Measurements from ENCODE around the gene PDE2A. TPM values are rescaled to one million over a fixed set of nuclear protein-coding genes. Genes with fewer than 3 reads are reported as not detected.

The PDE2A gene
- polyA plus RNA-seq, 1 donor (not counting 4 experiments of a cell fraction or from before 2014, with no cell fraction given), result 0.38 TPM

- no peak overlapping the region for H2AFZ ChIP-seq (ENCODE audit: control insufficient read depth, low read length)
- no peaks in the 10 kb centered on the region for H3K27me3 ChIP-seq (ENCODE audit: control insufficient read depth, extremely low read depth, insufficient read depth, low read length)
- no peak overlapping the region for H3K27ac ChIP-seq (ENCODE audit: control insufficient read depth, insufficient read depth, low read length)
- H3K4me2 ChIP-seq (ENCODE audit: control insufficient read depth, extremely low read depth, insufficient read depth, low read depth, low read length), result no peak overlapping the region
- peaks cover 13% of the 10 kb centered on the region for H3K4me1 ChIP-seq (ENCODE audit: control insufficient read depth, extremely low read depth, insufficient read depth, low read length)
- dilution Hi-C loops (cut with MboI; ENCODE audit: extremely low pct_ligation_motif_present, low sequenced_read_pairs), result no loop called here
- TF ChIP-seq, protein P1, sequence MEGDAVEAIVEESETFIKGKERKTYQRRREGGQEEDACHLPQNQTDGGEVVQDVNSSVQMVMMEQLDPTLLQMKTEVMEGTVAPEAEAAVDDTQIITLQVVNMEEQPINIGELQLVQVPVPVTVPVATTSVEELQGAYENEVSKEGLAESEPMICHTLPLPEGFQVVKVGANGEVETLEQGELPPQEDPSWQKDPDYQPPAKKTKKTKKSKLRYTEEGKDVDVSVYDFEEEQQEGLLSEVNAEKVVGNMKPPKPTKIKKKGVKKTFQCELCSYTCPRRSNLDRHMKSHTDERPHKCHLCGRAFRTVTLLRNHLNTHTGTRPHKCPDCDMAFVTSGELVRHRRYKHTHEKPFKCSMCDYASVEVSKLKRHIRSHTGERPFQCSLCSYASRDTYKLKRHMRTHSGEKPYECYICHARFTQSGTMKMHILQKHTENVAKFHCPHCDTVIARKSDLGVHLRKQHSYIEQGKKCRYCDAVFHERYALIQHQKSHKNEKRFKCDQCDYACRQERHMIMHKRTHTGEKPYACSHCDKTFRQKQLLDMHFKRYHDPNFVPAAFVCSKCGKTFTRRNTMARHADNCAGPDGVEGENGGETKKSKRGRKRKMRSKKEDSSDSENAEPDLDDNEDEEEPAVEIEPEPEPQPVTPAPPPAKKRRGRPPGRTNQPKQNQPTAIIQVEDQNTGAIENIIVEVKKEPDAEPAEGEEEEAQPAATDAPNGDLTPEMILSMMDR (optimal IDR thresholded peaks at IDR 0.05 in 1 of 3, IDR thresholded peaks at IDR 0.05 in 1 of 3, conservative IDR thresholded peaks at IDR 0.05 in 1 of 3; ENCODE audit: extremely low read depth in 1 of 3, insufficient read depth in 2 of 3, low read length in 3 of 3), result no peak
- TF ChIP-seq EZH2 (IDR thresholded peaks at IDR 0.05; ENCODE audit: low read length), result no peak
- H3K9ac ChIP-seq (ENCODE audit: control insufficient read depth, extremely low read depth, insufficient read depth, low read length), result no peak overlapping the region
- FAIRE-seq (no peak), DNase-seq (ENCODE audit: low read depth, low spot score) (no peak)
- no peaks in the 10 kb centered on the region for H4K20me1 ChIP-seq (ENCODE audit: control insufficient read depth, extremely low read depth, insufficient read depth, low read length)
- H3K9me1 ChIP-seq (ENCODE audit: control insufficient read depth, extremely low read depth, insufficient read depth, low read length), result no peaks in the 10 kb centered on the region
- no peaks in the 10 kb centered on the region for H3K79me2 ChIP-seq (ENCODE audit: control insufficient read depth, insufficient read depth, low read length)
- H3K9me3 ChIP-seq (ENCODE audit: control insufficient read depth, low read depth, low read length), result no peaks in the 10 kb centered on the region
- no peaks in the 10 kb centered on the region for H3K36me3 ChIP-seq (ENCODE audit: control insufficient read depth in 2 of 2, extremely low read depth in 1 of 2, insufficient read depth in 2 of 2, low read length in 2 of 2)
- no peak overlapping the region for H3K4me3 ChIP-seq (ENCODE audit: control insufficient read depth in 2 of 3, extremely low read depth in 1 of 3, insufficient read depth in 2 of 3, low read depth in 1 of 3, low read length in 3 of 3)
Measured at GRCh38 chr11:72546866-72547265, 127.4 kb downstream of the PDE2A start.

GRCh38 chr11:72544589-72544988, 129.6 kb downstream of the PDE2A start:
- TF ChIP-seq, protein P1 (optimal IDR thresholded peaks at IDR 0.05 in 1 of 3, IDR thresholded peaks at IDR 0.05 in 1 of 3, conservative IDR thresholded peaks at IDR 0.05 in 1 of 3; ENCODE audit: extremely low read depth in 1 of 3, insufficient read depth in 2 of 3, low read length in 3 of 3), result no peak
- Histone ChIP-seq H3K36me3 (ENCODE audit: control insufficient read depth in 2 of 2, extremely low read depth in 1 of 2, insufficient read depth in 2 of 2, low read length in 2 of 2) (no peaks in the 10 kb centered on the region), H3K4me1 (ENCODE audit: control insufficient read depth, extremely low read depth, insufficient read depth, low read length) (peaks cover 8% of the 10 kb centered on the region), H4K20me1 (ENCODE audit: control insufficient read depth, extremely low read depth, insufficient read depth, low read length) (no peaks in the 10 kb centered on the region), H3K9me3 (ENCODE audit: control insufficient read depth, low read depth, low read length) (no peaks in the 10 kb centered on the region), H3K79me2 (ENCODE audit: control insufficient read depth, insufficient read depth, low read length) (no peaks in the 10 kb centered on the region), H3K9me1 (ENCODE audit: control insufficient read depth, extremely low read depth, insufficient read depth, low read length) (no peaks in the 10 kb centered on the region), H3K4me2 (ENCODE audit: control insufficient read depth, extremely low read depth, insufficient read depth, low read depth, low read length) (no peak overlapping the region), H3K9ac (ENCODE audit: control insufficient read depth, extremely low read depth, insufficient read depth, low read length) (no peak overlapping the region), H3K27me3 (ENCODE audit: control insufficient read depth, extremely low read depth, insufficient read depth, low read length) (no peaks in the 10 kb centered on the region), H3K4me3 (ENCODE audit: control insufficient read depth in 2 of 3, extremely low read depth in 1 of 3, insufficient read depth in 2 of 3, low read depth in 1 of 3, low read length in 3 of 3) (no peak overlapping the region), H2AFZ (ENCODE audit: control insufficient read depth, low read length) (no peak overlapping the region), H3K27ac (ENCODE audit: control insufficient read depth, insufficient read depth, low read length) (no peak overlapping the region)
- dilution Hi-C loops (cut with MboI; ENCODE audit: extremely low pct_ligation_motif_present, low sequenced_read_pairs), result no loop called here
- no peak for DNase-seq (ENCODE audit: low read depth, low spot score)
- FAIRE-seq, result no peak
